ENCODE measurements around the gene TNPO3.
"Not testable (repeated sequence)": the region's sequence is repeated elsewhere in the genome, so short reads cannot be mapped to it uniquely, and the experiment has no call there.

Gene TNPO3

DNA sequence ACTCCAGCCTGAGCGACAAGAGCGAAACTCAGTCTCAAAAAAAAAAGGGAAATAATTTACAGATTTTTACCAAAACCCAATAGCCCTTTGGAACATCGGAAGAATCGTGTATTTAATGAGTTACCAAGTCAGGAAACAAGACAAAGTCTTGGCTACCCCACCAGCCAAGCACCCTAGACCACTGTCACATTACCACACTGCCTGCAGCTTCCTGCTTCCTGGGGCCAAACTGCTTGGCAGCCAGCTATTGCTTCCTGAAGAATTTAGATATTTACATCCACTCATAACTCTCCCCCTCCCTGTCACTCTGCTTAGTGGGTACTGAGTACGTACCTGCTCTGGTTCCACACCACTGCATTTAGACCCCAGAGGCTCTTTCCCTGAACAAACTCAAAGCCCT lies 14.1 kb upstream of the TNPO3 start:
- no peak for DNase-seq (ENCODE audit: low spot score)

- no peak for DNase-seq (ENCODE audit: low spot score)
These were observed 13.1 kb upstream of the TNPO3 start for GRCh38 chr7:129067943-129068548.

- DNase-seq (ENCODE audit: low spot score): not testable (repeated sequence)
These were observed 12.2 kb upstream of the TNPO3 start for GRCh38 chr7:129067132-129067561.

DNA sequence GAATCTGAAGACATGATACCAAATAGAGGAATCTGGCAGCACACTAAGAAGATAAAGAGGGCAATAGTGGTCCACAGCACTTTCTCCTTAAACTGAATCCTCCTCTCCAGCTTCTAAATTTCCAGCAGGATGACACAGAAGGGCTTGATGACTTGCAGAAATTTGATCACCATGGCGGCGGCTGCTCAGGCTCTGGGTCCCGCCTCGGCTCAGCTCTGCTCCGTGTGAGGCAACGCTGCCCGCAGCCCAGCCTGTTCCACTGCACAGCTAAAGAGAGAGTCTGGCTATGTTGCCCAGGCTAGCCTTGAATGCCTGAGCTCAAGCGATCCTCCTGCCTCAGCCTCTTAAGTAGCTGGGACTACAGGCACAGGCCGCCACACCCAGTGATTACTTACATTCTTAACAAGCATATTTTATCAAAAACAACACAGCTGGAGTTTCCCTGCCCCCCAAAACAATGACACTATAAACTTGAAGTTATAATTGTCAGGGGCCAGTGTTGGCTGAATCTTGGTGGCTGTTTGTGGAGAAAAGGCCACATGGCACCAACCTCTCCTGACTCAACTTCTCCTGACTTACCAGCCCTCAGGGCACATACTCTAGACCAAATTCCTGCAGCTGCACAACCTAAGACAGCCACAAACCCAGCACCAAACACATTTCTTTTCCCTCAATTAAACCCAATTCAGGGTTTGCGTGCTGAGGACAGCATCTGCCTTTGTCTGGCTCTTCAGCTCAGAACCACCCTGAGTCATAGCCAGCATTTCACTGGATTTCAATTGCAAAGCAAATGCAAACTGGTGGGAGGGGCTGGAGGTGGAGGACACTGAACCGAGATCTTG lies 11.6 kb upstream of the TNPO3 start:
- no peak for DNase-seq (ENCODE audit: low spot score)

GRCh38 chr7:129055861-129056464 lies 1.1 kb upstream of the TNPO3 start:
- DNase-seq (ENCODE audit: low spot score): no peak

- DNase-seq (ENCODE audit: low spot score): no peak
These were observed 444 bp upstream of the TNPO3 start for GRCh38 chr7:129055294-129055816.

GRCh38 chr7:129053938-129054437 lies 923 bp downstream of the TNPO3 start:
- DNase-seq (ENCODE audit: low spot score): no peak

GRCh38 chr7:129052441-129052840 lies 2.5 kb downstream of the TNPO3 start:
- DNase-seq (ENCODE audit: low spot score): no peak

DNA sequence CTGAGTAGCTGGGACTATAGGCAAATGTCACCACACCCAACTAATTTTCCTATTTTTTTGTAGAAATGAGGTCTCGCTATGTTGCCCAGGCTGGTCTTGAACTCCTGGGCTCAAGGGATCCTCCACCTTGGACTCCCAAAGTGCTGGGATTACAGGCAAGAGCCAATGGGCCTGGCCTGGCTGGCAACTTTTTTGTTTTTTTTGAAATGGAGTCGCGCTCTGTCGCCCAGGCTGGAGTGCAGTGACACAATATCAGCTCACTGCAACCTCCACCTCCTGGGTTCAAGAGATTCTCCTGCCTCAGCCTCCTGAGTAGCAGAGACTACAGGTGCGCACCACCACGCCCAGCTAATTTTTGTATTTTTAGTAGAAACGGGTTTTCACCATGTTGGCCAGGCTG lies 3.5 kb downstream of the TNPO3 start:
- not testable (repeated sequence) for DNase-seq (ENCODE audit: low spot score)

- DNase-seq (ENCODE audit: low spot score): no peak
These were observed 7.2 kb downstream of the TNPO3 start for GRCh38 chr7:129047761-129048160.

DNA sequence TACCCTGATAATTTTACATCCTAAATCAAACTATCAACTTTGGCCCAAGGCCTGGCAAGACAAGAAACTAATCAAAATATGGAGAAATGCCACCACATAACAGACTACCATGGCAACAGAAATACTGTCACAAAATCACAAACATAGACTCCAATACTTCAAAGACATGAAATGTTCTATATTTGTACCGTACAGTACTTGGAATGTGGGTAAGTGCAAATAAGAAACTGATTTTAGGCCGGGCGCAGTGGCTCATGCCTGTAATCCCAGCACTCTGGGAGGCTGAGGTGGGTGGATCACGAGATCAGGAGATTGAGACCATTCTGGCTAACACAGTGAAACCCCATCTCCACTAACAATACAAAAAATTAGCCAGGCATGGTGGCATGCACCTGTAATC lies 9.2 kb downstream of the TNPO3 start:
- no peak for DNase-seq (ENCODE audit: low spot score)

- no peak for DNase-seq (ENCODE audit: low spot score)
These were observed 11.9 kb downstream of the TNPO3 start for GRCh38 chr7:129043012-129043411.

DNA sequence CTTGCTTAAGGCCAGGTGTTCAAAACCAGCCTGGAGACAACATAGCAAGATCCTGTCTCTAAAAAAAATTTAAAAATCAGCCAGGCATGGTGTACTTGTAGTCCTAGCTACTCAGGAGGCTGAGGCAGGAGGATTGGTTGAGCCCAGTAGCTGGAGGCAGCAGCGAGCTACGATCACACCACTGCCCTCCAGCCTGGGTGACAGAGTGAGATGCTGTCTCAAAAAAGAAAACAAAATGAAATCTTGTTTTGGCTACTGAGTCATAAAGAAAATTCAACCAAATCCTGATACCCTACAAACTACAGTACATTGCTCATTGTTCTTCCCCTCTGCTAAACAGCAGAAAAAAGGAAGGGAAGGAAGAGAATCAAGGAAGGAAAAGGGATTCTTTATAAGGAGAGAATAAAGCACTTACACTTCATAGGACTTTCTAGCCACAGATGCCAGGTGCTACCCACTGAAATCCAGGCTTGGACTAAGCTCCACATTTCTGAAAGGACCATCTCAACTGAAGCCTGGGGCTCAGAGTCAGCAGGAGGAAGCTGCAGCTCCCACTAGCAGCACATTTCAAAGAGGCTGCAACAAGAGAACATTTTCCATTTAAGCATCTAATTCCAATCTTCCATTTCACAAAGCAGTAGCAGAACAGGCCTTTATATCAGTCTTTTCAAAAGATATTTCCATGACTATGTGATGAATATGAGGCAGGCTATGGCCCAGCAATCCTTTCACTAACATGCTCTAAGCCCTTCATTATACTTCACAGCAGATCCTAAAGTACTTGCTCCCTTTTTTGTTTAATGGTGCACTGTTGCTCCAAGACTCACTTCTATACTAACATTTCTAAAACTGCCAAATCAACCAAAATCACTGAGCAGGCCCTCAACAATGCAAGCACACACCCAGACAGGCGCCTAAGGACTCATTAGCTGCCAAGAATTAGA lies 13.5 kb downstream of the TNPO3 start:
- peak; percentile 58 for DNase-seq (ENCODE audit: low spot score)

DNA sequence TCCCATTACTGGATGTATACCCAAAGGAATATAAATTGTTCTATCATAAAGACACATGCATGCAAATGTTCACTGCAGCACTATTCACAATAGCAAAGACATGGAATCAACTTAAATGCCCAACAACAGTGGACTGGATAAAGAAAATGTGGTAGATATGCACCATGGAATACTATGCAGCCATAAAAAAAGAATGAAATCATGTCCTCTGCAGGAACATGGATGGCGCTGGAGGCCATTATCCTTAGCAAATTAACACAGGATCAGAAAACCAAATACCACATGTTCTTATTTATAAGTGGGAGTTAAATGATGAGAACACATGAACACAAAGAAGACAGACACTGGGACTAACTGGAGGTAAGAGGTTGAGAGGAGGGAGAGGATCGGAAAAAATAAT lies 16.4 kb downstream of the TNPO3 start:
- DNase-seq (ENCODE audit: low spot score): not testable (repeated sequence)

DNA sequence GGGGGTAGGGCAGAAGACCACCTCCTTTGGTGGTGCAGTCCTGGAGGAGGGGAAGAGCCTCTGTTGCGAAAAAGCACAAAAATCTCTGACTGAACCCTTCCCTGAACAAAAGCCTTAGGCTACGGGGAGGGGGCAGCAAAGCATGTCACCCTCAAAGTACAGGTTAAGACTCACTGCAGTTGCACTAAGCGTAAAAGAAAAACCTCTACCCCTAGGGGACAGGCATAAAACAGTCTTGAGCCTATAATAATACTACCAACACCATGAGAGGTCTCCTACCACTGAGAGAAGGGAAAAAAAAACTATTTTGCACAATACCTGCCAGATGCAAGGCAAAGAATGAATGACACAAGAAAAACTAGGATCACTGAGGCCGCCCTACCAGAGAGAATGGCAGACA lies 17.3 kb downstream of the TNPO3 start:
- no peak for DNase-seq (ENCODE audit: low spot score)

DNA sequence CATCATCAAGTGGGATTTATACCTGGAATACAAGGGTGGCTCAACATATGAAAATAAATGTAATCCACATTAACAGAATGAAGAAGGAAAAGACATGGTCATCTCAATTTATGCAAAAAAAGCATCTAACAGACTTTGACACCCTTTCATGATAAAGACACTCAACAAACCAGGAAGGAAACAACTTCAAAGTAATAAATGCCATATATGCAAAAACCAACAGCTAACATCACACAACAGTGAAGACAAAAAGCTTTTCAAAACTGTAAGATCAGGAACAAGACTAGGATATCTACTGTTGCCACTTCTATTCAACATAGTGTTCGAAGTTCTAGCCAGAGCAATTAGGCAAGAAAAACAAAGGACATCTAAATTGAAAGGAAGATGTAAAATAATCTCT lies 22.9 kb downstream of the TNPO3 start:
- DNase-seq (ENCODE audit: low spot score): no peak

DNA sequence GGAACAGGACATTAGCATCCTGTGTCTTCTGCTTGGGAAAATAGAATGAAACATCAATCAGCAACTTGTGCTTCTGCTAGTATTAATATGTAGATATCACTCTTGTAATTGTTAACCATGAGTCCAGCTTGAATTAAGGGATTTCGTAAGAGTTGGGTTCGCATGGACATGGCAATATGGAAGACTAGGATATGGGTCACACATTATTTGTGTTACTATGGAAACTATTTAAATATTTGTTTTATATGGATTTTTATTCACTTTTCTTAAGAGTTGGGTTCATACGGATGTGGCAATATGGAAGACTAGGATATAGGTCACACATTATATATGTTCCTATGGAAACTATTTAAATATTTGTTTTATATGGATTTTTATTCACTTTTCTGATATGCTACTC lies 24.5 kb downstream of the TNPO3 start:
- DNase-seq (ENCODE audit: low spot score): no peak

DNA sequence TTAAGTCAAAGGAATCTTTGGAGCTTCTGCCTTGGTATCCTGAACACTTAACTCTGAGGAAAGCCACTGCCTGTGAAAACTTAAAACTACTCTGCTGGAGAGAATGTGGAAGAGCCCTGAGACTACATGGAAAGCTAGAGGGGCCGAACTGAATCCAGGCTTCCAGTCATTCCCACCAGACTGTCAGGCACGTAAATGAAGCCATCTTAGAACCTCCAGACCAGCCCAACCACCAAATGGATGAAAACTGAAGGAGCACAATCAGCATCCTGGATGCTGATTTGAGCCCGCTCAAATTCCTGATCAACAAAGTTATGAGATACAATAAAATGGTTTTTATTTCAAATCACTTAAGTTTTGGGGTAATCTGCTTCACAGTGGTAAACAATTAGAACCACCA lies 30.8 kb downstream of the TNPO3 start:
- no peak for DNase-seq (ENCODE audit: low spot score)

DNA sequence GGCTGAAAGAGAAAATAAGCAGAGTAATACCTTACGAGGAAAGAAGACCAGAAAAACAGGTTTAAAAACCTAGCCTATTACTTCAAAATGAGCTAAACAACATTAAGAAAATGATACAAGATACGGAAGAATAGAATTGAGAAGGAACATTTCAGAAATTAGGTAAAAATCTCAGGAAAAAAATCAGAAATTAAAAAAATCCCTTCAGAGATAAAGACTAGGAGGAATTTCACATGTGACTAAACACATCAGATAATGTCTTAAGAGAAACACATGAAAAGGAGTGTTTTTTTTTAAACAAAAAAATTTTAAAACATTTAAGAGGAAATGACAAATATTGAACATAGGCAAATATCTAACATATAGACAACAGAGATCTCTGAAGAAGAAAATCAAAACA lies 33.3 kb downstream of the TNPO3 start:
- no peak for DNase-seq (ENCODE audit: low spot score)

DNA sequence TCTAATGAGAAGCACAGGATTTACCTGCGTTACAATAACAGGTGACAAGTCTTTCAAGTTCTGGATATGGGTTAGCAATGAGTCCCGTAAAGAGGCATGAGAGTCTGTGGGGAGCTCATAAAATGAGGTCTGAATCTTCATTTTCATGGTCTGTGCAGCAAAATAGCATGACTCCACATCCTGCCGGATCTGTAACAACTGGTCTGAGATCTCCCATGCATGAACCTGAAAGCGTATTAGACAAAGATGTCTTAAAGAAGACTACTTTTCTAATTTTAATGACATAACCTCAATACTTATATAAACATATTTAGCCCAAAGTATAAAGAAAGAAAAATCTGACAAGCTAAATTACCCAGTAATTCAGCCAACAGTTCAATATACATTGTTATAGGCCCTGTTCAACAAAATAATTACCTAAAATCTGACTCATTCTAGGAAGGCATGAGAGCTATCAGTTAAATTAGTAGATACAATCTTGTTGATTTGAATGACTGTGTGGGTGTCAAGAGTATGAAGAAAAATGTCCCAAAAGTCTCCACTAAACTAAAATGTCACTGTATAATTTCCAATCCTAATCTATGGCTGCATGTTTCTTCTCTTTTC lies 36.9 kb downstream of the TNPO3 start:
- DNase-seq (ENCODE audit: low spot score): no peak

- DNase-seq (ENCODE audit: low spot score): no peak
These were observed 37.6 kb downstream of the TNPO3 start for GRCh38 chr7:129017264-129017663.

All from D341Med (cell line).